NCI-H1436 (cell line): ENCODE results near the gene ASTN1.

Source experiments
- DNase-seq: peaks from one replicate; lab custom pipeline; 2025; lab: John Stamatoyannopoulos, UW

ASTN1 gene

DNA sequence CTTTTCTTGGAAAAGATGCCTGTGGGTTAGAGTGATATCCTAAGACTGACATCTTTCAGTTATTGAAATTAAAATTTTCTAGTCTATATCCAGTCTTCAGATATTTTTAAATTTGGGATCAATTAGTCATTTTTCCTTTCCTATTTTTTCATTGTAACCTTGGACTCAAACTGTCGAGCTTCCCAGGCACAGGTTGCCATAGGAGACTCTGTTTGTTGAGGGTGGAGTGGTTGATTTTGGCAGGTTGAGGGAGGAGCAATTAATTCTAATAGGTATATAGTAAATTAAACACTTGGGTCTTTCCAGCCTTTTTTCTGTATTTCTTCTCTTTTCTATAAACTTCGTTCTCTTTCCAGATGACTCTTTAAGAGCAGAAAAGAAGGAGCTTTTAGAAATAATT, 326.8 kb downstream of the ASTN1 start:
- no peak for DNase-seq

- DNase-seq: no peak
These were observed 333.4 kb downstream of the ASTN1 start for GRCh38 chr1:176831150-176831549.

GRCh38 chr1:176829261-176829660, 335.3 kb downstream of the ASTN1 start:
- DNase-seq: no peak

DNA sequence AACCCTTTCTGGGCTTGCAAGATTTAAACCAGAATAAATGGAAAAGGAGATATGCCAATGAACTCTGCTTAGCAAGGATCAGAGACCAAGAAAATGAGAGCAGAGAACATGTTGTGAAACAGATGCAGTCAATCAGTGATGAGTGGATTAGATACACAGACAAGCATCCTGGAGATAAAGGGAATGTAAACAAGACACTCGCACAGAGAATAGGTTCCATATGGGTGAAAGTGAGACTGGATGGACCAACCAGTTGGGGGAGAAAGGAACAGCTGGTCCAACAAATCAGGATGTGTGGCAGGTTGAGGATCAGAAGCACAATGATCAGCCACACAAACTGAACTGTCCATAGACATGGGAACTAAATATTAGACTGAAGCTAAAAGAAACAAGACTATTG, 338.2 kb downstream of the ASTN1 start:
- no peak for DNase-seq

GRCh38 chr1:176820391-176821031, 344.0 kb downstream of the ASTN1 start:
- no peak for DNase-seq

- no peak for DNase-seq
These were observed 348.3 kb downstream of the ASTN1 start for GRCh38 chr1:176816232-176816631.

GRCh38 chr1:176815621-176816020, 348.9 kb downstream of the ASTN1 start:
- DNase-seq: no peak

GRCh38 chr1:176811511-176812288, 352.8 kb downstream of the ASTN1 start:
- DNase-seq: no peak

- DNase-seq: no peak
These were observed 355.2 kb downstream of the ASTN1 start for GRCh38 chr1:176809292-176809691.
